Stomach (tissue), 9 donors: Measurements from ENCODE around the gene F10. TPM values are rescaled to one million over a fixed set of nuclear protein-coding genes. Genes with fewer than 3 reads are reported as not detected.
"Not testable (repeated sequence)": the region's sequence is repeated elsewhere in the genome, so short reads cannot be mapped to it uniquely, and the experiment has no call there.

Experiments used
- DNase-seq, 2 donors: peaks; one replicate each; pipeline versions ENCODE4 v3.0.0 to v3.0.0-alpha.2; 2013 to 2019
- H3K27ac ChIP-seq, 5 donors: fragments of 200-600 bp in 4 of 5; sonication (generic) in 4 of 5; one replicate each; pipeline ENCODE4 v1.5.1; 2013 to 2019; ENCODE audit warnings: mild to moderate bottlenecking in 1 of 5, moderate library complexity in 1 of 5
- H3K27me3 ChIP-seq, 3 donors: fragments of 200-600 bp; sonication (generic); one replicate each; pipeline ENCODE4 v1.5.1; 2017 to 2019; ENCODE audit warnings: mixed run types in 1 of 3
- H3K36me3 ChIP-seq, 4 donors: fragments of 200-600 bp; sonication (generic); 1 replicate in 3 of 4; 2 replicates in 1 of 4; pipeline ENCODE4 v1.5.1; 2016 to 2019
- H3K4me1 ChIP-seq, 4 donors: fragments of 200-600 bp; sonication (generic); one replicate each; pipeline ENCODE4 v1.5.1; 2016 to 2019
- H3K4me3 ChIP-seq, 4 donors: fragments of 200-600 bp; sonication (generic) in 3 of 4; one replicate each; pipeline ENCODE4 v1.5.1; 2016 to 2019; ENCODE audit warnings: mild to moderate bottlenecking in 1 of 4
- H3K9me3 ChIP-seq, 4 donors: fragments of 200-600 bp; sonication (generic); one replicate each; pipeline ENCODE4 v1.5.1; 2016 to 2019
- CTCF ChIP-seq, 7 experiments: fragments of 450-650 bp in 4 of 7; fragments of 200-600 bp in 3 of 7; sonication (generic) in 3 of 7; IDR thresholded peaks; one replicate each; pipeline ENCODE4 v1.5.1; 2016 to 2019; ENCODE audit warnings: antibody characterized with exemption in 7 of 7, control low read depth in 2 of 7, mild to moderate bottlenecking in 1 of 7
- EP300 ChIP-seq: sonication (generic); formaldehyde crosslinking; IDR thresholded peaks from one replicate; pipeline ENCODE4 v1.6.1; 2017; ENCODE audit warnings: antibody characterized with exemption
- POLR2A ChIP-seq, 4 donors: fragments of 450-650 bp; IDR thresholded peaks; one replicate each; pipeline ENCODE4 v1.6.1; 2016; ENCODE audit warnings: antibody characterized with exemption in 4 of 4, control low read depth in 2 of 4, mild to moderate bottlenecking in 1 of 4, moderate library complexity in 1 of 4
- POLR2AphosphoS5 ChIP-seq, 3 donors: sonication (generic); formaldehyde crosslinking; IDR thresholded peaks; one replicate each; pipeline ENCODE4 v1.6.1; 2016; ENCODE audit warnings: antibody characterized with exemption in 3 of 3
- WGBS, 5 donors: extraction: QIAGEN DNeasy Blood & Tissue Kit in 3 of 5; methylation state at CpG; one replicate each; pipeline versions ENCODE4 v1.1.5 to v1.1.7; 2013 to 2018; 5-methylcytosine and 5-hydroxymethylcytosine counted together
- intact Hi-C: fragments of 100-400 bp; cut with DNase I; formaldehyde crosslinking; loops from one replicate; pipeline ENCODE4 v1.15.1; 2023; ENCODE audit warnings: low total_unique reads
- polyA plus RNA-seq, 3 donors: library from polyadenylated mRNA; stranded (reverse); fragments of 200-250 nt; gene quantifications; one replicate each; pipeline ENCODE4 v1.2.3, GENCODE V29; 2013
- total RNA-seq, 5 donors: library from RNA; depleted of rRNA; stranded (reverse); fragments of >200 nt; gene quantifications; one replicate each; pipeline versions ENCODE4 v1.1.0 to v1.2.3, GENCODE V29; 2014 to 2016
- donor health status: healthy with polysubstance abuse.
- donor health status: Bipolar disorder and iron deficiency.
- donor health status: healthy.

The F10 gene
- total and polyA plus RNA-seq, 8 donors = 0.45 to 14.9 (median 3.3) TPM; not detected in 2

GRCh38 chr13:113159701-113160100 lies 37.1 kb downstream of the F10 start:
- Histone ChIP-seq H3K9me3 (no peaks in the 10 kb centered on the region), H3K4me3 (no peak overlapping the region), H3K36me3 (no peaks in the 10 kb centered on the region), H3K4me1 (peaks cover 0 to 6% (median under 1%) of the 10 kb centered on the region in 4 donors), H3K27ac (no peak overlapping the region), H3K27me3 (peaks cover 0 to 50% (median 27%) of the 10 kb centered on the region in 3 donors)
- no peak for DNase-seq
- WGBS, 5 donors = 83 to 90% (median 87%) methylated on average over 17 to 20 of the region's 20 CpGs
- TF ChIP-seq CTCF (IDR thresholded peaks at IDR 0.05) = no peak
- no peak for TF ChIP-seq POLR2A (IDR thresholded peaks at IDR 0.05)
- TF ChIP-seq EP300 = no peak
- no peak for TF ChIP-seq POLR2AphosphoS5 (IDR thresholded peaks at IDR 0.05)
- intact Hi-C loops = no loop called here

GRCh38 chr13:113160983-113161382 lies 38.4 kb downstream of the F10 start:
- no peaks in the 10 kb centered on the region for H3K9me3 ChIP-seq
- H3K27me3 ChIP-seq = peaks cover 0 to 50% (median 27%) of the 10 kb centered on the region in 3 donors
- WGBS, 5 donors = 68 to 81% (median 79%) methylated on average over 12 of the region's 12 CpGs
- no peak for DNase-seq
- H3K4me1 ChIP-seq = peaks cover 0 to 4% (median 0%) of the 10 kb centered on the region in 4 donors
- H3K4me3 ChIP-seq = no peak overlapping the region
- H3K36me3 ChIP-seq = no peaks in the 10 kb centered on the region
- intact Hi-C loops = no loop called here
- H3K27ac ChIP-seq = no peak overlapping the region
- TF ChIP-seq CTCF (IDR thresholded peaks at IDR 0.05) = no peak
- TF ChIP-seq EP300 = no peak
- TF ChIP-seq POLR2A (IDR thresholded peaks at IDR 0.05) = no peak
- no peak for TF ChIP-seq POLR2AphosphoS5 (IDR thresholded peaks at IDR 0.05)

DNA sequence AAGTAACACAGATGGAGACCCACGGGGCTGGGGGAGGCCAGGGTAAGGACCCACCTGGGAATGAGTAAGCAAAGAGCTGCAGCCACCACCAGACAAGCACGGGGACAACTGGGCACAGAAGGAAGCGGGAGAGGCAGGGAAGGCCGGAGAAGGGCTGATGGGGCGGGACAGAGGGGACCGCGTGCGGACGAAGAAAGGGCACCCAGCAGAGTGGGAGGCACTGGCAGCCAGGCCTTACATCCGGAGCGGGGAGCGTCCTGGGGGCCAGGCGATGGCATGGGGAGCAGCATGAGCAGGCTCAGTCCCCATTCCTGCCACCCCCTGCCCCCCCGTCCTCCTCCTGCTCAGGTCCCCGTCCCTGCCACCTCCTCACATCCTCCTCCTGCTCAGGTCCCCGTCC lies 38.8 kb downstream of the F10 start:
- H3K36me3 ChIP-seq = no peaks in the 10 kb centered on the region
- no peak for DNase-seq
- no peaks in the 10 kb centered on the region for H3K9me3 ChIP-seq
- H3K4me1 ChIP-seq = peaks cover 0 to 4% (median 0%) of the 10 kb centered on the region in 4 donors
- no peak overlapping the region for H3K27ac ChIP-seq
- WGBS, 5 donors = 39 to 57% (median 45%) methylated on average over 14 to 16 of the region's 16 CpGs
- TF ChIP-seq CTCF (IDR thresholded peaks at IDR 0.05) = no peak
- no peak for TF ChIP-seq POLR2A (IDR thresholded peaks at IDR 0.05)
- no peak for TF ChIP-seq POLR2AphosphoS5 (IDR thresholded peaks at IDR 0.05)
- no peak for TF ChIP-seq EP300
- peaks cover 0 to 50% (median 27%) of the 10 kb centered on the region in 3 donors for H3K27me3 ChIP-seq
- intact Hi-C loops = no loop called here
- no peak overlapping the region for H3K4me3 ChIP-seq

GRCh38 chr13:113161975-113162374 lies 39.4 kb downstream of the F10 start:
- H3K27me3 ChIP-seq = peaks cover 0 to 50% (median 27%) of the 10 kb centered on the region in 3 donors
- H3K9me3 ChIP-seq, H3K27ac ChIP-seq, DNase-seq, H3K36me3 ChIP-seq, H3K4me3 ChIP-seq, intact Hi-C loops, H3K4me1 ChIP-seq: not testable (repeated sequence)
- WGBS, 5 donors = 0 to 36% (median 29%) methylated on average over 2 to 11 of the region's 13 CpGs

GRCh38 chr13:113162783-113163685 lies 40.4 kb downstream of the F10 start:
- 22 to 28% (median 25%) methylated on average over 25 of the region's 25 CpGs for WGBS, 5 donors
- peaks cover 0 to 4% (median 0%) of the 10 kb centered on the region in 4 donors for H3K9me3 ChIP-seq

More at GRCh38 chr13:113162783-113163685, 40.4 kb downstream of the F10 start:
- Histone ChIP-seq H3K27ac (no peak overlapping the region), H3K36me3 (peaks cover 0 to 4% (median 1%) of the 10 kb centered on the region in 4 donors), H3K4me1 (peaks cover 0 to 4% (median 0%) of the 10 kb centered on the region in 4 donors), H3K4me3 (no peak overlapping the region), H3K27me3 (peaks cover 0 to 50% (median 27%) of the 10 kb centered on the region in 3 donors)
- intact Hi-C loops = no loop called here
- no peak for DNase-seq
- TF ChIP-seq POLR2AphosphoS5 (IDR thresholded peaks at IDR 0.05) (no peak), CTCF (IDR thresholded peaks at IDR 0.05) (no peak), EP300 (no peak)
